Kidney capillary endothelial cell (primary cell): Measurements from ENCODE around the gene AGO3.
"Not testable (repeated sequence)": the region's sequence is repeated elsewhere in the genome, so short reads cannot be mapped to it uniquely, and the experiment has no call there.

Experiments
- DNase-seq: peaks from one replicate; pipeline ENCODE4 v3.0.0-alpha.2; 2018; ENCODE audit warnings: low spot score

Gene AGO3

GRCh38 chr1:35925741-35926140 lies 5.2 kb upstream of the AGO3 start:
- no peak for DNase-seq

DNA sequence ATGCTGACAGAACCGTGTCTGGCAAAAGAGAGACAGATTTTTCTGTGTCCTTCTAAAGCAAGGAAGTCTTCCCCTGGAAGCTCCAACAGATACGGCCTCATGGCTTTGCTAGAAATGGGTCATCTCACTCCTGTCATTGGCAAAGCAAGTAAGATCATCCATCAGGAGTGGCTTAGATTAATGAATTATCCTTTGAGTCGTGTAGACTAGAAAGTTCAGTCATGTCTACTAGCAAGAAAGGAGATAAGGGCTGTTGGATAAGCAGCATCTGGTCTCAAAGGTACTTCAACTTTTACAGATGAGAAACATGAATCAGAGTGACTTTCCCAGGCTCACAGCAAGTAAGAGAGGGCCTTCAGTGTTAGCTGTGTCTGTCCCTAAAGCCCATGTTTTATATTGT lies 3.4 kb upstream of the AGO3 start:
- no peak for DNase-seq

GRCh38 chr1:35929730-35930592 lies 944 bp upstream of the AGO3 start:
- no peak for DNase-seq

GRCh38 chr1:35931446-35932157 lies 697 bp downstream of the AGO3 start:
- peak; percentile 25 for DNase-seq

DNA sequence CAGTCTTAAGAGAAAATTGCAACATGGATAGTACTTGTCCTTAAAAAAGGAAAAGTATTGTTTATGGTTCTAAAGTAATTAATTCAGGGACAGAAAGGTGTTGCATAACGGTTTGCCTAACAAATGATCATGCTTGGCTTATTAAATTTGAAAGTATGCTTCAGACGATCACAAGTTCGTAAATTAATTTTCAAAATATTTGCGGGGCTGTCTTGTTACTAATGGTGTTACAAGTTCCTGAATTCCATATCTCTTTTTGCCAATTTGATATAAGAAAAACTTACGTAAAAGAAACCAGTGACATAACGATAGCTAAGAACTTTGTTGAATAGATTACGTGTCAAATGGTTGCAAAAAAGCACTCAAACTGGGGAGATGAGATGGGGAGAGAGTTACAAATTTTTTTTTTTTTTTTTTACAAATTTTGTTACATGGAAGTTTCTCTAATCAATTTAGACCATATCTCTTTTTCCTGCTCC lies 1.3 kb downstream of the AGO3 start:
- DNase-seq, result no peak

GRCh38 chr1:35932941-35933340 lies 2.0 kb downstream of the AGO3 start:
- DNase-seq, result no peak

- no peak for DNase-seq
These were observed 4.8 kb downstream of the AGO3 start for GRCh38 chr1:35935442-35936388.

DNA sequence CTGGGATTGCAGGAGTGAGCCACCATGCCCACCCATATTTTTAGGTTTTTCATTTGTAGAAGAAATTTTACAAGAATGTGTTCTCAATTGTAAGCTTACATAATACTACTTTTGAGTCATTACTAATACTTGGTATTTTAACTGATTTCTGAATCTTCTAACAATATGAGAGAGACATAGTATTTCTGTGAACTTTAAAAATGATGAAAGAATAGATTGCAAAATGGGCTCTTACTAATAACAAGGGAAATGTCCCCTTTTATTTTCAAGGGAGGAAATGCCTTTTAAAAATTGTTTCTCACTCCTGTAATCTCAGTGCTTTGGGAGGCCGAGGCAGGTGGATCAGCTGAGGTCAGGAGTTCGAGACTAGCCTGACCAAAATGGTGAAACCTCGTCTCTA lies 5.9 kb downstream of the AGO3 start:
- no peak for DNase-seq

GRCh38 chr1:35939484-35939883 lies 8.6 kb downstream of the AGO3 start:
- DNase-seq, result no peak

DNA sequence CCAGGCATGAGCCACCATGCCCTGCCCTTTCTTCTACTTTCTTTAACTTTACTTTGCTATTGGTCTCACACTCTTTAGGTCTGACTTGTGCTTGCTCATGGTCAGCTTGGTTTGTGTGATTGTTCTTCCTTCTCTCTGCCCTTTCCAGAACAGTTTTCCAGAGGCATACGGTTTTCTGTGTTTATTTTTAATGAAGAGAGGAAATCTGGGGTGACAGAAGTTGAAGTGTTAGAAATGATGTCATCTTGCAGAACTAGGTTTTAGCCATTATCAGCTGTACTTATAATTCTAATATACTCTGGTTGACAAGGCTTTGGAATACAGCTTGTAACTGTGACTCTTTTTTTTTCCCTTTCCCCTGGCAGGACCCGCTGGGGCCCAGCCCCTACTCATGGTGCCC lies 14.4 kb downstream of the AGO3 start:
- no peak for DNase-seq

GRCh38 chr1:35947547-35947946 lies 16.6 kb downstream of the AGO3 start:
- no peak for DNase-seq

- DNase-seq, result no peak
These were observed 27.7 kb downstream of the AGO3 start for GRCh38 chr1:35958558-35958957.

DNA sequence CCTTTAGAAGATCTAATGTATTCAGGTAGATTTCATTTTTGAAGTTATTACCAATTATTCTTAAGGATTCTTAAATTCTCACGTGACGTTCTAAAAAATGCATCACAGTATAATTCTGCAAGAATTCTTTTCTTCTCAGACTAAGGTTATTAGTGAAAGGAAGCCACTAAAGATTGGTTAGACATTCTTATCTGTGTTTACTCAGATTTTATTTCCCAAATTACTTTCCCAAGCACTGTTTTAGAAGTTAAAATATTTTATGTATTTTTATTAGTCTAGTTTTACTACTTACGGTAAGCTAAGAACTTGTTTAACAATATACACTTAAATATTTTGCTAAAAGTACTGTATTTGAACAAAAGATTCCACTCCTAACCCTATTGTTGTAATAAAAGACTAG lies 28.4 kb downstream of the AGO3 start:
- no peak for DNase-seq

GRCh38 chr1:35962952-35963351 lies 32.0 kb downstream of the AGO3 start:
- no peak for DNase-seq

DNA sequence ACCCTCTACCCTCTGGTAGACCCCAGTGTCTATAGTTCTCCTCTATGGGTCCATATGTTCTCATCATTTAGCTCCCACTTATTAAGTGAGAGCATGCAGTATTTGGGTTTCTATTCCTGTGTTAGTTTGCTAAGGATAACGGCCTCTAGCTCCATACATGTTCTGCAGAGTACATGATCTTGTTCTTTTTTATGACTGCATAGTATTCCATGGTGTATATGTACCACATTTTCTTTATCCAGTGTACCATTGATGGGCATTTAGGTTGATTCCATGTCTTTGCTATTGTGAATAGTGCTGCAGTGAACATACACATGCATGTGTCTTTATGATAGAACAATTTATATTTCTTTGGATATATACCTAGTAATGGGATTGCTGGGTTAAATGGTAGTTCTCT lies 33.4 kb downstream of the AGO3 start:
- DNase-seq, result not testable (repeated sequence)

DNA sequence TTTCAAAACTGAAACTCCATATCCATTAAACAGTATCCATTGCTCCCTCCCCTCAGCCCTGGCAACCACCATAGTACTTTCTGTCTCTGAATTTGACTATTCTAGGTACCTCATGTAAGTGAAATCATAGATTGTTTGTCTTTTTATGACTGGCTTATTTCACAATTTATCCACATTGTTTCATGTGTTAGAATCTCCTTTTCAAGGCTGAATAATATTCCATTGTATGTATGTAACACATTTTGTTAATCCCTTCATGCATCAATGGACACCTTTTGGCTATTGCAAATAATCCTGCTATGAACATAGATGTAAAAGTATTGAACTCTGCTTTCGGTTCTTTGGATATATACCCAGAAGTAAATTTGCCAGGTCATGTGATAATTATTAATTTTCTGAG lies 37.5 kb downstream of the AGO3 start:
- DNase-seq, result no peak

- DNase-seq, result no peak
These were observed 40.7 kb downstream of the AGO3 start for GRCh38 chr1:35971601-35972000.

- DNase-seq, result not testable (repeated sequence)
These were observed 41.7 kb downstream of the AGO3 start for GRCh38 chr1:35972631-35973030.

DNA sequence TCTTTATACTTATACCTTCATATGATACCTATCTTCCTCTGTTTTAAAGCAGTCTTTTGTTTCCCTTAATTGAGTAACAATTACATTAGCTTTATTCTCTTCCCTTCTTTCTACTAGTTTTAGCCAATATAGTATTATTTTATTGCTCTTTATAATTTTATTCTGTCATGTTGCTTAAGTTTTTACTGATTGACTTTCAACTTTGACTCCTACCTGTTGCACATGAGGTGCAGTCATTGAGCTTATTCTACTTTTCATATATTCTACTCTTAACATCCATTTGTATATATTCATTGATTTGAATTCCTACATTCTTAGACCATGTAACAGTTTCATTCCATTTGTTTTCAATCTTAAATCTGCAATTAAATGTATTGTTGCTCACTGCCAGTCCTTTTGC lies 49.2 kb downstream of the AGO3 start:
- no peak for DNase-seq

GRCh38 chr1:35988237-35988636 lies 57.3 kb downstream of the AGO3 start:
- DNase-seq, result no peak

- DNase-seq, result no peak
These were observed 76.1 kb downstream of the AGO3 start for GRCh38 chr1:36006941-36007500.

- no peak for DNase-seq
These were observed 76.8 kb downstream of the AGO3 start for GRCh38 chr1:36007741-36008140.
